Measurements from ENCODE around the gene LRRC49.

- TF ChIP-seq POLR2A (IDR thresholded peaks at IDR 0.05; ENCODE audit: low read depth, low read length) = no peak
- TF ChIP-seq POLR2AphosphoS5 (IDR thresholded peaks at IDR 0.05; ENCODE audit: low read depth, low read length) = no peak
- TF ChIP-seq TAF1 (IDR thresholded peaks at IDR 0.05; ENCODE audit: borderline replicate concordance, low read depth, low read length) = no peak
These were observed 18.3 kb downstream of the LRRC49 start for GRCh38 chr15:70910958-70911357.
